K562 (cell line): ENCODE data around the gene GPR26. TPM values are rescaled to one million over a fixed set of nuclear protein-coding genes. Genes with fewer than 3 reads are reported as not detected.

Source experiments
- ATAC-seq: fragments of 200-7000 bp; cut with Tn5 transposase; 3 replicates; pipeline ENCODE4 v1.9.1; 2020; ENCODE audit warnings: moderate library complexity
- BruUV-seq: library from RNA; stranded (reverse); fragments of 400-500 nt; replicated peaks from 2 replicates; lab custom pipeline; 2021; lab: Mats Ljungman, UMichigan
- CTCF ChIA-PET: fragments of 300-600 bp; formaldehyde crosslinking; extraction: SDS; loops from one replicate; lab custom pipeline; 2021; ENCODE audit warnings: low intra/inter-chr PET ratio; lab: Yijun Ruan, JAX
- POLR2A ChIA-PET: fragments of 300-600, 350-650 bp; sonication (Branson Sonifier 250); formaldehyde crosslinking; extraction: SDS; loops from one replicate; lab custom pipeline; 2021; ENCODE audit warnings: antibody characterized with exemption, inconsistent platforms; lab: Yijun Ruan, JAX
- DNase-seq, 4 experiments: peaks; one replicate each; pipeline versions ENCODE4 v3.0.0 to v3.0.0-alpha.2; 2011 to 2018; ENCODE audit warnings: low spot score in 3 of 4, mixed read lengths in 3 of 4; ENCODE audit errors: extremely low read depth in 1 of 4
- FAIRE-seq: peaks from 2 replicates; lab custom pipeline; 2011; peaks lifted over from hg19 to GRCh38; lab: Jason Lieb, UNC
- H2AFZ ChIP-seq: 2 replicates; pipeline ENCODE4 v1.6.0; 2011; ENCODE audit warnings: low read depth, low read length, control low read depth, inconsistent platforms
- H3K27ac ChIP-seq: fragments of 200-600 bp; 3 replicates; pipeline ENCODE4 v1.8.0; 2011; ENCODE audit warnings: low read depth, mild to moderate bottlenecking, control low read depth, inconsistent platforms, low read length, moderate library complexity, mixed read lengths; ENCODE audit errors: extremely low read depth
- H3K27me3 ChIP-seq, 2 experiments: fragments of 300-600 bp in 1 of 2; 2 replicates in 1 of 2; 3 replicates in 1 of 2; pipeline versions ENCODE4 v1.6.0 to v1.8.0; 2011; ENCODE audit warnings: inconsistent platforms in 2 of 2, low read length in 2 of 2, mild to moderate bottlenecking in 1 of 2, mixed read lengths in 1 of 2, moderate library complexity in 1 of 2; ENCODE audit not compliant: control insufficient read depth in 2 of 2, insufficient read depth in 2 of 2
- H3K36me3 ChIP-seq: fragments of 300-600 bp; 3 replicates; pipeline ENCODE4 v1.8.0; 2011; ENCODE audit warnings: mild to moderate bottlenecking, low read length, inconsistent platforms; ENCODE audit not compliant: control insufficient read depth, insufficient read depth
- H3K4me1 ChIP-seq, 2 experiments: fragments of 200-600 bp in 1 of 2; replicated peaks in 1 of 2; 2 replicates in 1 of 2; 3 replicates in 1 of 2; pipeline versions ENCODE4 v1.5.1 to v1.8.0; 2011; ENCODE audit warnings: inconsistent platforms in 2 of 2, low read length in 2 of 2, mild to moderate bottlenecking in 1 of 2, mixed read lengths in 1 of 2, moderate library complexity in 1 of 2; ENCODE audit not compliant: control insufficient read depth in 2 of 2, insufficient read depth in 2 of 2
- H3K4me2 ChIP-seq: 2 replicates; pipeline ENCODE4 v1.6.1; 2011; ENCODE audit warnings: low read length, control low read depth, inconsistent platforms, mixed read lengths; ENCODE audit not compliant: insufficient read depth
- H3K4me3 ChIP-seq: fragments of 200-600 bp; sonication (generic), shearing (Covaris generic); 2 replicates; pipeline ENCODE4 v1.5.1; 2016; ENCODE audit warnings: control low read depth, inconsistent platforms
- H3K79me2 ChIP-seq: fragments of 200-600 bp; 3 replicates; pipeline ENCODE4 v1.8.0; 2011; ENCODE audit warnings: low read length, inconsistent platforms; ENCODE audit not compliant: control insufficient read depth, insufficient read depth
- H3K9ac ChIP-seq, 2 experiments: 2 replicates each; pipeline versions ENCODE4 v1.6.0 to v1.6.1; 2011; ENCODE audit warnings: low read depth in 2 of 2, low read length in 2 of 2, control low read depth in 1 of 2, inconsistent platforms in 1 of 2, mild to moderate bottlenecking in 1 of 2, mixed read lengths in 1 of 2; ENCODE audit not compliant: insufficient read depth in 1 of 2
- H3K9me1 ChIP-seq: one replicate; pipeline ENCODE4 v1.6.0; 2011; ENCODE audit warnings: inconsistent platforms, mild to moderate bottlenecking, low read length, moderate library complexity; ENCODE audit not compliant: control insufficient read depth, insufficient read depth
- H3K9me3 ChIP-seq: replicated peaks from 2 replicates; pipeline ENCODE4 v1.5.1; 2011; ENCODE audit warnings: low read depth, low read length, inconsistent platforms; ENCODE audit not compliant: control insufficient read depth, insufficient read depth
- H4K20me1 ChIP-seq: replicated peaks from 2 replicates; pipeline ENCODE4 v1.6.1; 2011; ENCODE audit warnings: low read length, inconsistent platforms, mixed read lengths; ENCODE audit not compliant: control insufficient read depth, insufficient read depth
- HNRNPUL1 ChIP-seq: fragments of 200-400 bp; formaldehyde crosslinking; IDR thresholded peaks from 2 replicates; pipeline ENCODE4 v1.6.1; 2017; ENCODE audit warnings: low read length
- L3MBTL2 ChIP-seq: fragments of 450-650 bp; IDR thresholded peaks from 2 replicates; pipeline ENCODE4 v1.6.1; 2016; ENCODE audit warnings: mild to moderate bottlenecking, moderate library complexity
- MAZ ChIP-seq, 2 experiments: fragments of 450-650 bp in 1 of 2; sonication (generic) in 1 of 2; formaldehyde crosslinking; IDR thresholded peaks in 1 of 2; conservative IDR thresholded peaks in 1 of 2; 2 replicates each; pipeline versions ENCODE4 v1.4.0 to v1.5.0; 2020; ENCODE audit warnings: mild to moderate bottlenecking in 1 of 2, missing genetic modification reagents in 1 of 2
- MECOM ChIP-seq: fragments of 250-450 bp; sonication (Bioruptor Pico); IDR thresholded peaks from 2 replicates; pipeline ENCODE4 v1.8.0; 2022; ENCODE audit warnings: inconsistent platforms
- MTA1 ChIP-seq: fragments of 450-650 bp; IDR thresholded peaks from 2 replicates; pipeline ENCODE4 v1.6.1; 2017; ENCODE audit warnings: borderline replicate concordance
- NFE2L1 ChIP-seq: fragments of 450-650 bp; IDR thresholded peaks from 2 replicates; pipeline ENCODE4 v1.6.1; 2016; ENCODE audit warnings: missing genetic modification characterization, low read depth, mild to moderate bottlenecking, missing compliant biosample characterization, moderate library complexity, borderline replicate concordance
- NFXL1 ChIP-seq: fragments of 450-650 bp; formaldehyde crosslinking; IDR thresholded peaks from 2 replicates; pipeline ENCODE4 v1.4.0; 2021; ENCODE audit warnings: mild to moderate bottlenecking
- PHF8 ChIP-seq: fragments of 200-600 bp; sonication (generic); IDR thresholded peaks from 2 replicates; pipeline ENCODE4 v1.6.1; 2012; ENCODE audit warnings: mixed run types, mild to moderate bottlenecking, inconsistent platforms, low read length, moderate library complexity, borderline replicate concordance
- RNF2 ChIP-seq: sonication (generic); IDR thresholded peaks from 2 replicates; pipeline ENCODE4 v1.6.1; 2016
- SMARCA4 ChIP-seq: fragments of 450-650 bp; IDR thresholded peaks from 2 replicates; pipeline ENCODE4 v1.6.1; 2016
- ZNF449 ChIP-seq: fragments of 250-450 bp; sonication (Bioruptor Pico); IDR thresholded peaks from 2 replicates; pipeline ENCODE4 v1.8.0; 2022; ENCODE audit warnings: moderate library complexity, mild to moderate bottlenecking, inconsistent platforms
- ZNF583 ChIP-seq: fragments of 250-450 bp; sonication (Bioruptor Pico); IDR thresholded peaks from 2 replicates; pipeline ENCODE4 v1.4.0; 2020
- ZNF589 ChIP-seq: fragments of 200-800 bp; sonication (Bioruptor generic); IDR thresholded peaks from 2 replicates; pipeline ENCODE4 v1.6.1; 2016; ENCODE audit warnings: low read depth, missing genetic modification characterization, missing compliant biosample characterization
- WGBS: fragments of 100-300 bp; shearing (Covaris generic); methylation state at CpG from one replicate; pipeline ENCODE4 v1.1.6; 2016; ENCODE audit warnings: low coverage, mixed read lengths; ENCODE audit not compliant: insufficient coverage; ENCODE audit errors: missing lambda C conversion rate; 5-methylcytosine and 5-hydroxymethylcytosine counted together
- in situ Hi-C: fragments of 300-500 bp; cut with MboI; formaldehyde crosslinking; loops from 4 replicates; pipeline ENCODE4 v1.15.0; 2018; ENCODE audit warnings: inconsistent platforms, mixed read lengths
- intact Hi-C: fragments of 100-400 bp; cut with micrococcal nuclease; formaldehyde crosslinking; loops from 2 replicates; pipeline ENCODE4 v1.14.2; 2022
- polyA plus RNA-seq, 8 experiments: library from polyadenylated mRNA; depleted of rRNA in 4 of 8; stranded (reverse) in 5 of 8; unstranded in 3 of 8; fragments of >200 nt; fragmentation: Nextera tagmentation in 2 of 8; fragmentation: Illumina TruSeq in 1 of 8; extraction: Ambion mirVana in 2 of 8; extraction: Trizol in 1 of 8; gene quantifications; 2 replicates each; pipeline versions ENCODE4 v1.2.1 to v1.2.3, GENCODE V29; 2011 to 2014; ENCODE audit warnings: inconsistent platforms in 1 of 8, missing spikeins in 1 of 8
- total RNA-seq, 7 experiments: library from RNA; depleted of rRNA in 6 of 7; stranded (reverse); fragments of >200 nt in 6 of 7; fragmentation: Illumina TruSeq in 2 of 7; extraction: Trizol in 2 of 7; gene quantifications; 2 replicates each; pipeline versions ENCODE4 v1.2.1 to v1.2.3, GENCODE V29; 2011 to 2021; ENCODE audit warnings: low replicate concordance in 1 of 7

GPR26 gene
- total and polyA plus RNA-seq, 9 of the 15 experiments (the other 6 are each of a cell fraction or from before 2014, with no cell fraction given) = not detected

GRCh38 chr10:123704076-123704475 lies 37.9 kb downstream of the GPR26 start:
- H3K9ac ChIP-seq = no peak overlapping the region
- no peaks in the 10 kb centered on the region for H3K27me3 ChIP-seq
- ChIA-PET POLR2A (no interaction called here), CTCF (no interaction called here)
- FAIRE-seq (no peak), ATAC-seq (no peak)
- in situ Hi-C loops (no loop called here), intact Hi-C loops (no loop called here)
- H3K79me2 ChIP-seq = no peaks in the 10 kb centered on the region
- H3K9me3 ChIP-seq = no peaks in the 10 kb centered on the region
- 2% methylated on average over 7 of the region's 8 CpGs for WGBS
- no peak overlapping the region for H3K27ac ChIP-seq
- no peaks in the 10 kb centered on the region for H4K20me1 ChIP-seq
- H3K9me1 ChIP-seq = no peaks in the 10 kb centered on the region
- H3K4me3 ChIP-seq = no peak overlapping the region
- H3K4me2 ChIP-seq = no peak overlapping the region
- TF ChIP-seq SMARCA4 = no peak
- no peak for TF ChIP-seq MTA1
- TF ChIP-seq ZNF589 = no peak
- TF ChIP-seq MAZ (CRISPR knock-in tag; conservative IDR thresholded peaks at IDR 0.05 in 1 of 2, IDR thresholded peaks at IDR 0.05 in 1 of 2) = no peak
- no peak for TF ChIP-seq MECOM (CRISPR knock-in tag)
- no peak for TF ChIP-seq RNF2
- TF ChIP-seq, all 486 proteins: peak for 0
- no TSS peak for BruUV-seq
- no peak for DNase-seq
- Histone ChIP-seq H2AFZ (no peak overlapping the region), H3K4me1 (no peaks in the 10 kb centered on the region; a peak in 1 of 5 replicates), H3K36me3 (no peaks in the 10 kb centered on the region)

- POLR2A ChIA-PET = no interaction called here
- no peak overlapping the region for H2AFZ ChIP-seq
- H3K4me2 ChIP-seq = no peak overlapping the region
- no peak overlapping the region for H3K9ac ChIP-seq
- intact Hi-C loops (no loop called here), in situ Hi-C loops (no loop called here)
- no peaks in the 10 kb centered on the region for H3K9me1 ChIP-seq
- FAIRE-seq = no peak
- 0% methylated on average over 3 of the region's 6 CpGs for WGBS
- BruUV-seq = no TSS peak
- no peak overlapping the region for H3K4me3 ChIP-seq
- H3K36me3 ChIP-seq = no peaks in the 10 kb centered on the region
- CTCF ChIA-PET = no interaction called here
- H3K4me1 ChIP-seq = no peaks in the 10 kb centered on the region; a peak in 1 of 5 replicates
- DNase-seq = no peak
- H3K27ac ChIP-seq = no peak overlapping the region
- H3K9me3 ChIP-seq = no peaks in the 10 kb centered on the region
- ATAC-seq = no peak
- no peaks in the 10 kb centered on the region for H3K27me3 ChIP-seq
- H4K20me1 ChIP-seq = no peaks in the 10 kb centered on the region
- H3K79me2 ChIP-seq = no peaks in the 10 kb centered on the region
- TF ChIP-seq PHF8 (no peak), L3MBTL2 (no peak), ZNF583 (CRISPR knock-in tag) (no peak), ZNF449 (CRISPR knock-in tag) (no peak), HNRNPUL1 (no peak), NFXL1 (no peak), NFE2L1 (tag) (no peak)
Observed at GRCh38 chr10:123704812-123705211, 38.7 kb downstream of the GPR26 start.
